T-helper 17 cell (primary cell): ENCODE data around the gene PLSCR5. TPM values are rescaled to one million over a fixed set of nuclear protein-coding genes. Genes with fewer than 3 reads are reported as not detected.
A peak's percentile ranks its signal among the peaks of the same experiment; 100 is the strongest.

Source experiments
- ATAC-seq: fragments of 150-1000 bp; cut with Tn5 transposase; 2 replicates; pipeline ENCODE4 v1.10.0; 2021; ENCODE audit warnings: mild to moderate bottlenecking, moderate library complexity
- DNase-seq, 3 donors: peaks; one replicate each; pipeline versions ENCODE4 v3.0.0 to v3.0.0-alpha.2; 2020 to 2021
- H3K9me3 ChIP-seq: one replicate; pipeline ENCODE4 v1.7.0; 2013; ENCODE audit warnings: low read length, mild to moderate bottlenecking; ENCODE audit not compliant: control insufficient read depth, poor library complexity, severe bottlenecking
- H3K27ac Mint-ChIP-seq: one replicate; pipeline ENCODE4 v1.8.0; 2022; ENCODE audit warnings: mild to moderate bottlenecking, moderate library complexity, mixed read lengths
- H3K27me3 Mint-ChIP-seq: one replicate; pipeline ENCODE4 v1.8.0; 2022; ENCODE audit warnings: mixed read lengths
- H3K36me3 Mint-ChIP-seq: one replicate; pipeline ENCODE4 v1.8.0; 2022; ENCODE audit warnings: low read depth, mixed read lengths
- H3K4me1 Mint-ChIP-seq: one replicate; pipeline ENCODE4 v1.8.0; 2022; ENCODE audit warnings: mild to moderate bottlenecking, mixed read lengths
- H3K4me3 Mint-ChIP-seq: one replicate; pipeline ENCODE4 v1.8.0; 2022; ENCODE audit warnings: mild to moderate bottlenecking, moderate library complexity, mixed read lengths
- total RNA-seq, 4 donors: library from RNA in 2 of 4; stranded (reverse) in 2 of 4; gene quantifications; one replicate each; pipeline ENCODE4 v1.2.3 and lab custom pipeline; 2022 to 2026

Gene PLSCR5
- total RNA-seq, 2 donors from 2014 or later = not detected

DNA sequence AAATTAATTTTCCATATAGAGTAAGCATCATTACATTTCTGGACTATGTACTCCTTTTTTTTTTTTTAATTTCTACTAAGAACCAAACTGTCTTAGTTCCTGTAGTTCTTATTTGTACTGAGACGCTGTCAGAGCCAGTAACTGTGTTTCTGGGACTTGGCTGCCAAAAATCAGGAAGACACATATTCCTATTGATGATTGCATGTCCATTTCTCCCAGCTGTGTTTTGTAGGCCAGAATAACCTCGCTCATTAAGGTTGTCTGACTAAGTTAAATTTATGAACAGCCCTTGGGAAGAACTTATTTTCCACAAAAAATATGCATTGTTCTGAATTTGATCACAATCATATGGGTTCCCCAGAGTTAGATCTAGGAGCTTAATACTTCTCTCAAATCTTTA lies 29.5 kb downstream of the PLSCR5 start:
- no peaks in the 10 kb centered on the region for H3K4me1 Mint-ChIP-seq
- no peak for ATAC-seq
- H3K9me3 ChIP-seq = no peaks in the 10 kb centered on the region
- H3K36me3 Mint-ChIP-seq = no peaks in the 10 kb centered on the region
- H3K27ac Mint-ChIP-seq = no peak overlapping the region
- peaks cover 9% of the 10 kb centered on the region for H3K27me3 Mint-ChIP-seq
- DNase-seq = no peak
- H3K4me3 Mint-ChIP-seq = no peak overlapping the region

GRCh38 chr3:146574173-146574572 lies 31.0 kb downstream of the PLSCR5 start:
- H3K36me3 Mint-ChIP-seq = no peaks in the 10 kb centered on the region
- no peak for DNase-seq
- peaks cover 9% of the 10 kb centered on the region for H3K27me3 Mint-ChIP-seq
- no peak for ATAC-seq
- no peaks in the 10 kb centered on the region for H3K9me3 ChIP-seq
- no peaks in the 10 kb centered on the region for H3K4me1 Mint-ChIP-seq
- H3K4me3 Mint-ChIP-seq = no peak overlapping the region
- H3K27ac Mint-ChIP-seq = no peak overlapping the region

DNA sequence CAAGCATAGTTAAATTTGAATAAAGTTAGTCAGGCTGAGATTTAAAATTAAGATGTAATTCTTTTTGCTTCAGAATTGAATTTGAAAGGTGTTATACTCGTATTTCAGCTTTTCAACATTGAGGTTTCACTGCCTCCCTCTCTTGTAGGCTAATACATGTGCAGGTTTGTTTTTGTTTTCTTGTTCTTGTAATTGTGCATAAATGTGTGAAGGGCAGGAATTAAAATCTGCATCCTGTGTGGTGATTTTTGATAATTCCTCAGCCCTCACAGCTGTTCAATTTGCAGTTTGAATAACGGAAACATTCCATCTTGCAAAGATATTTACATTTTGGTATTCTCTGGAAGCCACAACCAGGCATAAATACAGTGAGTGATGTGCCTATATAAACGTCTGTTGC lies 35.8 kb downstream of the PLSCR5 start:
- Mint-ChIP-seq H3K4me3 (no peak overlapping the region), H3K27ac (no peak overlapping the region), H3K4me1 (no peaks in the 10 kb centered on the region), H3K27me3 (peaks cover 9% of the 10 kb centered on the region), H3K36me3 (no peaks in the 10 kb centered on the region)
- ATAC-seq (no peak), DNase-seq (no peak)
- H3K9me3 ChIP-seq = no peaks in the 10 kb centered on the region

- ATAC-seq (no peak), DNase-seq (no peak)
- Mint-ChIP-seq H3K27me3 (peaks cover 5% of the 10 kb centered on the region), H3K4me3 (no peak overlapping the region), H3K4me1 (no peaks in the 10 kb centered on the region), H3K36me3 (peaks cover 6% of the 10 kb centered on the region), H3K27ac (no peak overlapping the region)
- no peaks in the 10 kb centered on the region for H3K9me3 ChIP-seq
Measured at GRCh38 chr3:146566138-146566537, 39.0 kb downstream of the PLSCR5 start.

- no peaks in the 10 kb centered on the region for H3K9me3 ChIP-seq
- Mint-ChIP-seq H3K36me3 (peaks cover 6% of the 10 kb centered on the region), H3K4me3 (no peak overlapping the region), H3K4me1 (no peaks in the 10 kb centered on the region), H3K27ac (no peak overlapping the region), H3K27me3 (no peaks in the 10 kb centered on the region)
- no peak for ATAC-seq
- no peak for DNase-seq
Measured at GRCh38 chr3:146561879-146562278, 43.3 kb downstream of the PLSCR5 start.

DNA sequence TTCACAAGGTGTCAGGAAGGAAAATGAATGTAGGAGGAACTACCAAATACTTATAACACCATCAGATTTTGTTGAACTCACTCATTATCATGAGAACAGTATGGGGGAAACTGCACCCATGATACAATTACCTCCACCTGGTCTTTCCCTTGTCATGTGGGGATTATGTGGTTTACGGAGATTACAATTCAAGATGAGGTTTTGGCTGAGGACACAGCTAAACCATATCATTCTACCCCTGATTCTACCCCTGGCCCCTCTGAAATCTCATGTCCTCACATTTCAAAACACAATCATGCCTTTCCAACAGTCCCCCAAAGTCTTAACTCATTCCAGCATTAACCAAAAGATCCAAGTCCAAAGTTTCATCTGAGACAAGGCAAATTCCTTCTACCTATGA lies 43.7 kb downstream of the PLSCR5 start:
- Mint-ChIP-seq H3K27ac (no peak overlapping the region), H3K36me3 (peaks cover 6% of the 10 kb centered on the region), H3K4me1 (no peaks in the 10 kb centered on the region), H3K4me3 (no peak overlapping the region), H3K27me3 (no peaks in the 10 kb centered on the region)
- no peak for DNase-seq
- no peak for ATAC-seq
- H3K9me3 ChIP-seq = no peaks in the 10 kb centered on the region

DNA sequence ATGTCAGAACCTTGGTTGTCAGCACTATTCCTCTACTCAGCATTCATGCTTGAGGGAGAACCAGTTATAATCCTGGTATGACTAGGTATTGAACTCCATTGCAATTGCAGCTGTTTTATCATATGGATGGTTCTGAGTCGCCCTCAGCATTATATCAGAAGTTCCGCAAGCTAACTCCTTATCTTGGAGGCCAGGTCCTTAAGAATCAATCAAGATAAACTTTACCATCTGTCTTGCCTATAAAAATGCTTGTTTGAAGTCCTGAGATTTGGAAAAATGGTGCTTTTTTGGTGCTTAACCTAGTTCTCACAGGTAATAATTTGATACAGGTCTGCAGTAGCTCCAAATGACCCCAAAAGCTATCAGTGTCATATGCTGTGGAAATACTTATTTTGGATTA lies 44.5 kb downstream of the PLSCR5 start:
- H3K4me3 Mint-ChIP-seq = no peak overlapping the region
- no peak for ATAC-seq
- no peak for DNase-seq
- H3K4me1 Mint-ChIP-seq = no peaks in the 10 kb centered on the region
- no peak overlapping the region for H3K27ac Mint-ChIP-seq
- no peaks in the 10 kb centered on the region for H3K9me3 ChIP-seq
- no peaks in the 10 kb centered on the region for H3K27me3 Mint-ChIP-seq
- peaks cover 6% of the 10 kb centered on the region for H3K36me3 Mint-ChIP-seq

- H3K36me3 Mint-ChIP-seq = peaks cover 6% of the 10 kb centered on the region
- H3K4me1 Mint-ChIP-seq = peaks cover under 1% of the 10 kb centered on the region
- ATAC-seq (no peak), DNase-seq (no peak)
- no peak overlapping the region for H3K27ac Mint-ChIP-seq
- H3K9me3 ChIP-seq = no peaks in the 10 kb centered on the region
- no peak overlapping the region for H3K4me3 Mint-ChIP-seq
- H3K27me3 Mint-ChIP-seq = peaks cover 1% of the 10 kb centered on the region
Measured at GRCh38 chr3:146559388-146559787, 45.8 kb downstream of the PLSCR5 start.

DNA sequence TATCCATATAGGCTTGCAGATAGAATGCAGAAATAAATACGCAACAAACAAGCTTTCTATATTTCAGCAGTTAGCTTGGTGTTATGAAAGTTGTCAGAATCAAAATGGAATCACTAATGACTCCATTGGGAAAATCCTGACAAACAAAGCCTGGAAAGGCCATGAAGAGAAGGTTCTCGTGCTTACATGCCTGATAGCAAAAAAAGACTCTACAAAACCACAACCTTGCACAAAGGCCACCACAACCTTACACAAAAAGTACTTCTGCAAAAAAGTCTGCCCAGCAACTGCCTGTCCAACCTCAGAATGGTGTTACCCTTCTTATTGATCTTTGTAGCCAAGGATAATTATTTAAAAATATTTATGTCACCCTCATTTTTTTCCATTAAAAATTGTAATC lies 46.4 kb downstream of the PLSCR5 start:
- Mint-ChIP-seq H3K4me1 (peaks cover 4% of the 10 kb centered on the region), H3K27me3 (peaks cover 7% of the 10 kb centered on the region), H3K36me3 (peaks cover 6% of the 10 kb centered on the region), H3K4me3 (no peak overlapping the region), H3K27ac (no peak overlapping the region)
- DNase-seq (no peak), ATAC-seq (no peak)
- H3K9me3 ChIP-seq = no peaks in the 10 kb centered on the region

GRCh38 chr3:146557745-146558144 lies 47.4 kb downstream of the PLSCR5 start:
- peaks cover 17% of the 10 kb centered on the region for H3K27me3 Mint-ChIP-seq

GRCh38 chr3:146555311-146555710 lies 49.8 kb downstream of the PLSCR5 start:
- Mint-ChIP-seq H3K27me3 (peaks cover 22% of the 10 kb centered on the region), H3K4me3 (no peak overlapping the region), H3K4me1 (peaks cover 13% of the 10 kb centered on the region), H3K36me3 (no peaks in the 10 kb centered on the region), H3K27ac (no peak overlapping the region)
- no peak for DNase-seq
- no peaks in the 10 kb centered on the region for H3K9me3 ChIP-seq
- ATAC-seq = no peak

More at GRCh38 chr3:146557745-146558144, 47.4 kb downstream of the PLSCR5 start:
- DNase-seq = no peak
- no peak overlapping the region for H3K27ac Mint-ChIP-seq
- H3K4me3 Mint-ChIP-seq = no peak overlapping the region
- no peaks in the 10 kb centered on the region for H3K9me3 ChIP-seq
- no peak for ATAC-seq
- peaks cover 6% of the 10 kb centered on the region for H3K4me1 Mint-ChIP-seq
- H3K36me3 Mint-ChIP-seq = peaks cover 2% of the 10 kb centered on the region

DNA sequence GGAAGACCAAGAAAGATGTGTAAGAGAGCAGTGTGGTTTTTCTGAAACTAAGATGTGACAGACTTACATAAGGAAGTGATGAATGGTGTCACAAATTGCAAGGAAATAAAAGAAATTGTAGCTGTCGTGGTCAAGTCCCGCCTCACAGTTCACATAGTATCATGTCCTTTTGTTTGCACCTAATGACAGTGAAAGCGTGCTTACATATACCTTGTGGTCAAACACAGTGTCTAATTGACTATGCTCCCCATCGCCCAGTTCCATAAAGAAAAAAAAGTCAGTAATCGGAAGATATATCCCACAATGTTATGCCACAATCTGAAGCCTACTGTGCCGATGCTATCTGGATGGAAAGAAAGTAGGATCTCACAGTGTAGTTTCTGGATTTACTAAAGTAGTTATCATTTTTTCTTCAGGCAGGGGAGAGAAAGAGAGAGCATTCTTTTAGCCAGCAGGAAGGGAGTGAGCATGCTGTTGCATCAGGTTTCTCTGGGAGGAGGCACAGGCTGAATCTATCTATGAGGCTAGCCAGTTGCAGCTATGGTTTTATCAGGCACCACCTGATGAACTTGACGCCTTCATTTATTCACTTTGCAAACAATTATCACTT lies 50.9 kb downstream of the PLSCR5 start:
- DNase-seq (no peak), ATAC-seq (no peak)
- Mint-ChIP-seq H3K4me1 (peaks cover 17% of the 10 kb centered on the region), H3K36me3 (no peaks in the 10 kb centered on the region), H3K27ac (no peak overlapping the region), H3K27me3 (peaks cover 22% of the 10 kb centered on the region), H3K4me3 (no peak overlapping the region)
- no peaks in the 10 kb centered on the region for H3K9me3 ChIP-seq

- Mint-ChIP-seq H3K36me3 (no peaks in the 10 kb centered on the region), H3K27me3 (peaks cover 22% of the 10 kb centered on the region), H3K27ac (peak overlapping the region; percentile 75), H3K4me3 (peak overlapping the region; percentile 73), H3K4me1 (peaks cover 27% of the 10 kb centered on the region)
- DNase-seq (no peak), ATAC-seq (peak; percentile 76)
- no peaks in the 10 kb centered on the region for H3K9me3 ChIP-seq
Measured at GRCh38 chr3:146550743-146551510, 54.2 kb downstream of the PLSCR5 start.
